WTC11 (cell line): ENCODE measurements around the gene SLC44A2. TPM values are rescaled to one million over a fixed set of nuclear protein-coding genes. Genes with fewer than 3 reads are reported as not detected.

Source experiments
- ATAC-seq: fragments of 200-7000 bp; cut with Tn5 transposase; 2 replicates; pipeline ENCODE4 v1.10.0; 2021; ENCODE audit warnings: mild to moderate bottlenecking, moderate library complexity
- CTCF ChIA-PET: fragments of 300-600 bp; sonication (Branson Sonifier 250); formaldehyde crosslinking; loops from one replicate; lab custom pipeline; 2021; ENCODE audit warnings: antibody characterized with exemption; lab: Charles Lee
- POLR2A ChIA-PET: fragments of 350-600 bp; sonication (Branson Sonifier 250); formaldehyde crosslinking; loops from one replicate; lab custom pipeline; 2021; ENCODE audit warnings: antibody characterized with exemption; lab: Charles Lee
- DNase-seq: peaks from one replicate; pipeline ENCODE4 v3.0.0; 2021; ENCODE audit warnings: low spot score
- H3K27ac Mint-ChIP-seq: 2 replicates; pipeline ENCODE4 v1.8.0; 2021; ENCODE audit warnings: mixed read lengths
- H3K27me3 Mint-ChIP-seq: 2 replicates; pipeline ENCODE4 v1.8.0; 2021; ENCODE audit warnings: low read depth, mild to moderate bottlenecking, moderate library complexity, mixed read lengths
- H3K36me3 Mint-ChIP-seq: 2 replicates; pipeline ENCODE4 v1.8.0; 2021; ENCODE audit warnings: mixed read lengths
- H3K4me1 Mint-ChIP-seq: 2 replicates; pipeline ENCODE4 v1.8.0; 2022; ENCODE audit warnings: mixed read lengths
- H3K4me3 Mint-ChIP-seq: 2 replicates; pipeline ENCODE4 v1.8.0; 2021; ENCODE audit warnings: mild to moderate bottlenecking, moderate library complexity, mixed read lengths
- H3K9me3 Mint-ChIP-seq: 2 replicates; pipeline ENCODE4 v1.8.0; 2021; ENCODE audit warnings: mixed read lengths
- ATF1 ChIP-seq: sonication (generic); formaldehyde crosslinking; IDR thresholded peaks from 2 replicates; pipeline ENCODE4 v1.8.1; 2023; ENCODE audit warnings: mild to moderate bottlenecking, moderate library complexity, missing genetic modification reagents
- ESRRA ChIP-seq: sonication (generic); formaldehyde crosslinking; IDR thresholded peaks from 2 replicates; pipeline ENCODE4 v1.8.1; 2022; ENCODE audit warnings: mild to moderate bottlenecking, missing genetic modification reagents, borderline replicate concordance
- ETV6 ChIP-seq: sonication (generic); formaldehyde crosslinking; IDR thresholded peaks from 2 replicates; pipeline ENCODE4 v1.8.1; 2022; ENCODE audit warnings: mild to moderate bottlenecking, missing genetic modification reagents
- FOXJ3 ChIP-seq: sonication (generic); formaldehyde crosslinking; IDR thresholded peaks from 2 replicates; pipeline ENCODE4 v1.9.0; 2021; ENCODE audit warnings: missing genetic modification reagents, mild to moderate bottlenecking, borderline replicate concordance
- FOXP1 ChIP-seq: sonication (generic); formaldehyde crosslinking; IDR thresholded peaks from 2 replicates; pipeline ENCODE4 v1.8.0; 2022; ENCODE audit warnings: missing genetic modification reagents, mild to moderate bottlenecking, moderate library complexity, borderline replicate concordance
- JAZF1 ChIP-seq: fragments of 250-450 bp; sonication (Bioruptor Pico); IDR thresholded peaks from 2 replicates; pipeline ENCODE4 v1.9.0; 2021; ENCODE audit warnings: moderate library complexity, mild to moderate bottlenecking, inconsistent platforms
- NFATC4 ChIP-seq: fragments of 250-450 bp; sonication (Bioruptor Pico); IDR thresholded peaks from 2 replicates; pipeline ENCODE4 v1.9.0; 2021; ENCODE audit warnings: mild to moderate bottlenecking
- NR1H2 ChIP-seq: sonication (generic); formaldehyde crosslinking; IDR thresholded peaks from 2 replicates; pipeline ENCODE4 v1.9.0; 2021; ENCODE audit warnings: mild to moderate bottlenecking, moderate library complexity, missing genetic modification reagents
- OVOL2 ChIP-seq: fragments of 250-450 bp; sonication (Bioruptor Pico); IDR thresholded peaks from 2 replicates; pipeline ENCODE4 v1.9.0; 2021; ENCODE audit warnings: mild to moderate bottlenecking, borderline replicate concordance
- PRRX2 ChIP-seq: fragments of 250-450 bp; sonication (Bioruptor Pico); IDR thresholded peaks from 2 replicates; pipeline ENCODE4 v1.8.0; 2021; ENCODE audit warnings: mild to moderate bottlenecking
- SMAD4 ChIP-seq: sonication (generic); formaldehyde crosslinking; IDR thresholded peaks from 2 replicates; pipeline ENCODE4 v1.8.0; 2022; ENCODE audit warnings: mild to moderate bottlenecking, missing genetic modification reagents
- ZNF138 ChIP-seq: sonication (generic); formaldehyde crosslinking; conservative IDR thresholded peaks from 2 replicates; pipeline ENCODE4 v1.8.1; 2022; ENCODE audit warnings: mild to moderate bottlenecking, moderate library complexity, missing genetic modification reagents
- ZNF232 ChIP-seq: sonication (generic); formaldehyde crosslinking; IDR thresholded peaks from 2 replicates; pipeline ENCODE4 v1.8.0; 2022; ENCODE audit warnings: mild to moderate bottlenecking, missing genetic modification reagents
- ZNF423 ChIP-seq: fragments of 250-450 bp; sonication (Bioruptor Pico); IDR thresholded peaks from 2 replicates; pipeline ENCODE4 v2.1.2; 2022; ENCODE audit warnings: mild to moderate bottlenecking, moderate library complexity
- total RNA-seq: library from RNA; stranded (reverse); gene quantifications from 3 replicates; pipeline ENCODE4 v1.2.3, GENCODE V29; 2021
- TF ChIP-seq, protein P1 (sequence below): sonication (generic); formaldehyde crosslinking; IDR thresholded peaks from 2 replicates; pipeline ENCODE4 v1.8.1; 2023; ENCODE audit warnings: mild to moderate bottlenecking, missing genetic modification reagents, borderline replicate concordance
- TF ChIP-seq, protein P2 (sequence below): fragments of 250-450 bp; sonication (Bioruptor Pico); IDR thresholded peaks from 2 replicates; pipeline ENCODE4 v1.8.0; 2021; ENCODE audit warnings: mild to moderate bottlenecking
- TF ChIP-seq, protein P3 (sequence below): sonication (generic); formaldehyde crosslinking; IDR thresholded peaks from 2 replicates; pipeline ENCODE4 v1.8.1; 2022; ENCODE audit warnings: missing genetic modification reagents, borderline replicate concordance
- TF ChIP-seq, protein P4 (sequence below): sonication (generic); formaldehyde crosslinking; IDR thresholded peaks from 2 replicates; pipeline ENCODE4 v1.8.1; 2022; ENCODE audit warnings: mild to moderate bottlenecking, missing genetic modification reagents, moderate library complexity, borderline replicate concordance
- TF ChIP-seq, protein P5 (sequence below): fragments of 250-450 bp; sonication (Bioruptor Pico); IDR thresholded peaks from 2 replicates; pipeline ENCODE4 v1.9.0; 2021; ENCODE audit warnings: mild to moderate bottlenecking

The SLC44A2 gene
- total RNA-seq, 1 experiment from 2014 or later, result 109 TPM

DNA sequence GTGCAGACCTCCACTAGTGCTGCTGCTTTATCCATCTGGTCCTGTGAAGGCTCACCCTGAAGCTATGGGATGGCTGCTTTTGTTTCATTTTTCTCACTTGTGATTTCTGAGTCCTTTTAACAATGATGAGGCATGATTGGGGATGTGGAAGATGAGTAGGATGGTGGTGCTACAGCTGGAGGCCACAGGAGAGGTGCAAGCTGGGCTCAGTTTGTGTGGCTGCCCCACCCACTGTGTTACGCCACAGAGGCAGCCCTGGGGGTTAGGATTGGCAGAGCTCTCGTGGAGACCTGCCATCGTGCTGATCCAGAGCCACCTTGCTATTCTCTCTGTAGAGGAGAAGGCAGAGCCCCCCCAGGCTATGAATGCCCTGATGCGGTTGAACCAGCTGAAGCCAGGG, 56.3 kb downstream of the SLC44A2 start (continued):
- TF ChIP-seq, protein P1, sequence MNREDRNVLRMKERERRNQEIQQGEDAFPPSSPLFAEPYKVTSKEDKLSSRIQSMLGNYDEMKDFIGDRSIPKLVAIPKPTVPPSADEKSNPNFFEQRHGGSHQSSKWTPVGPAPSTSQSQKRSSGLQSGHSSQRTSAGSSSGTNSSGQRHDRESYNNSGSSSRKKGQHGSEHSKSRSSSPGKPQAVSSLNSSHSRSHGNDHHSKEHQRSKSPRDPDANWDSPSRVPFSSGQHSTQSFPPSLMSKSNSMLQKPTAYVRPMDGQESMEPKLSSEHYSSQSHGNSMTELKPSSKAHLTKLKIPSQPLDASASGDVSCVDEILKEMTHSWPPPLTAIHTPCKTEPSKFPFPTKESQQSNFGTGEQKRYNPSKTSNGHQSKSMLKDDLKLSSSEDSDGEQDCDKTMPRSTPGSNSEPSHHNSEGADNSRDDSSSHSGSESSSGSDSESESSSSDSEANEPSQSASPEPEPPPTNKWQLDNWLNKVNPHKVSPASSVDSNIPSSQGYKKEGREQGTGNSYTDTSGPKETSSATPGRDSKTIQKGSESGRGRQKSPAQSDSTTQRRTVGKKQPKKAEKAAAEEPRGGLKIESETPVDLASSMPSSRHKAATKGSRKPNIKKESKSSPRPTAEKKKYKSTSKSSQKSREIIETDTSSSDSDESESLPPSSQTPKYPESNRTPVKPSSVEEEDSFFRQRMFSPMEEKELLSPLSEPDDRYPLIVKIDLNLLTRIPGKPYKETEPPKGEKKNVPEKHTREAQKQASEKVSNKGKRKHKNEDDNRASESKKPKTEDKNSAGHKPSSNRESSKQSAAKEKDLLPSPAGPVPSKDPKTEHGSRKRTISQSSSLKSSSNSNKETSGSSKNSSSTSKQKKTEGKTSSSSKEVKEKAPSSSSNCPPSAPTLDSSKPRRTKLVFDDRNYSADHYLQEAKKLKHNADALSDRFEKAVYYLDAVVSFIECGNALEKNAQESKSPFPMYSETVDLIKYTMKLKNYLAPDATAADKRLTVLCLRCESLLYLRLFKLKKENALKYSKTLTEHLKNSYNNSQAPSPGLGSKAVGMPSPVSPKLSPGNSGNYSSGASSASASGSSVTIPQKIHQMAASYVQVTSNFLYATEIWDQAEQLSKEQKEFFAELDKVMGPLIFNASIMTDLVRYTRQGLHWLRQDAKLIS (CRISPR knock-in tag), result no peak
- TF ChIP-seq ZNF138 (CRISPR knock-in tag) (no peak), OVOL2 (no peak), NR1H2 (no peak), ZNF232 (no peak)

DNA sequence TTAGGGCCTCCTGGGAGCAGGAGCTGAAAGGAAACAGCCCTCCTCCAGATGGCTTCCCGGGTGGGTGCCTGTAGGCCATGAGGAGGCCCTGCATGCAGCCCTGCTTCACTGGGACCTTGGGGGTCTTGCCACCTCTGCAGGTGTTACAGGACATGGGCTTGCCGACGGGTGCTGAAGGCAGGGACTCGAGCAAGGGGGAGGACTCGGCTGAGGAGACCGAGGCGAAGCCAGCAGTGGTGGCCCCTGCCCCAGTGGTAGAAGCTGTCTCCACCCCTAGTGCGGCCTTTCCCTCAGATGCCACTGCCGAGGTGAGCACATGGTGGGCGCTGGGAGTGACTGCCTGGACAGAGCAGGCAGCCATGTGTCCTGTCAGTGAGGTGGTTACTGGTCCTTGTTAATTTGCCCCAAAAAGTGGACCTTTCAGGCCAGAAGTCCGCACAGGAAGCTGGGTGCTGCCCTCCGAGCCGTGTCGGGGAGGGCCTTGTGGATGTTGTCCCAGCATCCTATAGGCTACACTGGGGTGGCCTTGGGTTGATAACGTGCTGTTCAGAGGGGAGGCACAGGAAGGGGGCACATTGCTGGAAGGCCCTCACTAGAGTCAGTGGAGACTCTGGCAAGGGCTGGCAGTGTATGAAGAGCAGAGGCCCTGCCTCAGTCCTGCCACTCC, 57.2 kb downstream of the SLC44A2 start:
- Mint-ChIP-seq H3K36me3 (peaks cover 89% of the 10 kb centered on the region), H3K27ac (no peak overlapping the region)
- CTCF ChIA-PET, result interaction anchor here (0.9 to 1.9 kb wide), 4 partner anchors 10 to 101 kb away, joined by 3 to 8 read pairs (median 8); no protein-coding TSS in a partner anchor

DNA sequence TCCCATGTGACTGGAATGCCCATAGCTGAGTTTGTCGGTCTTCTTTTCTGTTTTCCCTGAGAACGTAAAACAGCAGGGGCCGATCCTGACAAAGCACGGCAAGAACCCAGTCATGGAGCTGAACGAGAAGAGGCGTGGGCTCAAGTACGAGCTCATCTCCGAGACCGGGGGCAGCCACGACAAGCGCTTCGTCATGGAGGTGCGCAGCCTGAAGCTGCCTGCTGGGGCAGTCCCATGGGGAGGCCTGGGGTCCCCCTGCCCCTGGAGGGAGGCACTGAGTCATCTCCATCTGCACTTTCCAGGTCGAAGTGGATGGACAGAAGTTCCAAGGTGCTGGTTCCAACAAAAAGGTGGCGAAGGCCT, 57.7 kb downstream of the SLC44A2 start:
- ATAC-seq (no peak), DNase-seq (no peak)
- H3K9me3 Mint-ChIP-seq, result no peaks in the 10 kb centered on the region
- no peak overlapping the region for H3K27ac Mint-ChIP-seq
- ChIA-PET POLR2A (interaction anchor here (0.5 to 0.9 kb wide), 3 partner anchors 9 to 41 kb away, joined by 3 read pairs; no protein-coding TSS in a partner anchor), CTCF (interaction anchor here (0.9 to 1.9 kb wide), 4 partner anchors 10 to 102 kb away, joined by 3 to 8 read pairs (median 8); no protein-coding TSS in a partner anchor)
- H3K36me3 Mint-ChIP-seq, result peaks cover 89% of the 10 kb centered on the region
- H3K27me3 Mint-ChIP-seq, result no peaks in the 10 kb centered on the region
- TF ChIP-seq FOXJ3 (CRISPR knock-in tag), result no peak
- no peak for TF ChIP-seq NFATC4 (CRISPR knock-in tag)
- TF ChIP-seq, protein P2, sequence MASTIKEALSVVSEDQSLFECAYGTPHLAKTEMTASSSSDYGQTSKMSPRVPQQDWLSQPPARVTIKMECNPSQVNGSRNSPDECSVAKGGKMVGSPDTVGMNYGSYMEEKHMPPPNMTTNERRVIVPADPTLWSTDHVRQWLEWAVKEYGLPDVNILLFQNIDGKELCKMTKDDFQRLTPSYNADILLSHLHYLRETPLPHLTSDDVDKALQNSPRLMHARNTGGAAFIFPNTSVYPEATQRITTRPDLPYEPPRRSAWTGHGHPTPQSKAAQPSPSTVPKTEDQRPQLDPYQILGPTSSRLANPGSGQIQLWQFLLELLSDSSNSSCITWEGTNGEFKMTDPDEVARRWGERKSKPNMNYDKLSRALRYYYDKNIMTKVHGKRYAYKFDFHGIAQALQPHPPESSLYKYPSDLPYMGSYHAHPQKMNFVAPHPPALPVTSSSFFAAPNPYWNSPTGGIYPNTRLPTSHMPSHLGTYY (CRISPR knock-in tag), result no peak
- no peak for TF ChIP-seq PRRX2 (CRISPR knock-in tag)
- TF ChIP-seq, protein P3, sequence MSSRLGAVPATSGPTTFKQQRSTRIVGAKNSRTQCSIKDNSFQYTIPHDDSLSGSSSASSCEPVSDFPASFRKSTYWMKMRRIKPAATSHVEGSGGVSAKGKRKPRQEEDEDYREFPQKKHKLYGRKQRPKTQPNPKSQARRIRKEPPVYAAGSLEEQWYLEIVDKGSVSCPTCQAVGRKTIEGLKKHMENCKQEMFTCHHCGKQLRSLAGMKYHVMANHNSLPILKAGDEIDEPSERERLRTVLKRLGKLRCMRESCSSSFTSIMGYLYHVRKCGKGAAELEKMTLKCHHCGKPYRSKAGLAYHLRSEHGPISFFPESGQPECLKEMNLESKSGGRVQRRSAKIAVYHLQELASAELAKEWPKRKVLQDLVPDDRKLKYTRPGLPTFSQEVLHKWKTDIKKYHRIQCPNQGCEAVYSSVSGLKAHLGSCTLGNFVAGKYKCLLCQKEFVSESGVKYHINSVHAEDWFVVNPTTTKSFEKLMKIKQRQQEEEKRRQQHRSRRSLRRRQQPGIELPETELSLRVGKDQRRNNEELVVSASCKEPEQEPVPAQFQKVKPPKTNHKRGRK, result no peak
- TF ChIP-seq FOXP1 (CRISPR knock-in tag), result no peak
- TF ChIP-seq, protein P4, sequence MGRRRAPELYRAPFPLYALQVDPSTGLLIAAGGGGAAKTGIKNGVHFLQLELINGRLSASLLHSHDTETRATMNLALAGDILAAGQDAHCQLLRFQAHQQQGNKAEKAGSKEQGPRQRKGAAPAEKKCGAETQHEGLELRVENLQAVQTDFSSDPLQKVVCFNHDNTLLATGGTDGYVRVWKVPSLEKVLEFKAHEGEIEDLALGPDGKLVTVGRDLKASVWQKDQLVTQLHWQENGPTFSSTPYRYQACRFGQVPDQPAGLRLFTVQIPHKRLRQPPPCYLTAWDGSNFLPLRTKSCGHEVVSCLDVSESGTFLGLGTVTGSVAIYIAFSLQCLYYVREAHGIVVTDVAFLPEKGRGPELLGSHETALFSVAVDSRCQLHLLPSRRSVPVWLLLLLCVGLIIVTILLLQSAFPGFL (CRISPR knock-in tag), result no peak
- no peak for TF ChIP-seq ESRRA (CRISPR knock-in tag)
- TF ChIP-seq ETV6 (CRISPR knock-in tag), result no peak
- no peak for TF ChIP-seq SMAD4 (CRISPR knock-in tag)
- H3K4me3 Mint-ChIP-seq, result no peak overlapping the region
- H3K4me1 Mint-ChIP-seq, result no peaks in the 10 kb centered on the region

More for the DNA sequence above, 57.2 kb downstream of the SLC44A2 start:
- POLR2A ChIA-PET, result interaction anchor here (0.5 to 0.7 kb wide), 2 partner anchors 9 to 41 kb away, joined by 3 read pairs; no protein-coding TSS in a partner anchor
- TF ChIP-seq ATF1 (CRISPR knock-in tag), result 0 out of 2 replicates have a peak, but pooled peaks have one; percentile 21
- no peak for TF ChIP-seq ZNF423
- TF ChIP-seq, protein P5, sequence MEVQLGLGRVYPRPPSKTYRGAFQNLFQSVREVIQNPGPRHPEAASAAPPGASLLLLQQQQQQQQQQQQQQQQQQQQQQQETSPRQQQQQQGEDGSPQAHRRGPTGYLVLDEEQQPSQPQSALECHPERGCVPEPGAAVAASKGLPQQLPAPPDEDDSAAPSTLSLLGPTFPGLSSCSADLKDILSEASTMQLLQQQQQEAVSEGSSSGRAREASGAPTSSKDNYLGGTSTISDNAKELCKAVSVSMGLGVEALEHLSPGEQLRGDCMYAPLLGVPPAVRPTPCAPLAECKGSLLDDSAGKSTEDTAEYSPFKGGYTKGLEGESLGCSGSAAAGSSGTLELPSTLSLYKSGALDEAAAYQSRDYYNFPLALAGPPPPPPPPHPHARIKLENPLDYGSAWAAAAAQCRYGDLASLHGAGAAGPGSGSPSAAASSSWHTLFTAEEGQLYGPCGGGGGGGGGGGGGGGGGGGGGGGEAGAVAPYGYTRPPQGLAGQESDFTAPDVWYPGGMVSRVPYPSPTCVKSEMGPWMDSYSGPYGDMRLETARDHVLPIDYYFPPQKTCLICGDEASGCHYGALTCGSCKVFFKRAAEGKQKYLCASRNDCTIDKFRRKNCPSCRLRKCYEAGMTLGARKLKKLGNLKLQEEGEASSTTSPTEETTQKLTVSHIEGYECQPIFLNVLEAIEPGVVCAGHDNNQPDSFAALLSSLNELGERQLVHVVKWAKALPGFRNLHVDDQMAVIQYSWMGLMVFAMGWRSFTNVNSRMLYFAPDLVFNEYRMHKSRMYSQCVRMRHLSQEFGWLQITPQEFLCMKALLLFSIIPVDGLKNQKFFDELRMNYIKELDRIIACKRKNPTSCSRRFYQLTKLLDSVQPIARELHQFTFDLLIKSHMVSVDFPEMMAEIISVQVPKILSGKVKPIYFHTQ (CRISPR knock-in tag), result no peak
- no peak for TF ChIP-seq NR1H2
- no peak for TF ChIP-seq JAZF1
- no peaks in the 10 kb centered on the region for H3K4me1 Mint-ChIP-seq
- ATAC-seq (no peak), DNase-seq (no peak)
- no peaks in the 10 kb centered on the region for H3K27me3 Mint-ChIP-seq
- H3K4me3 Mint-ChIP-seq, result no peak overlapping the region
- H3K9me3 Mint-ChIP-seq, result no peaks in the 10 kb centered on the region
